T-helper 2 cell treated with Interferon-gamma antibody and Interleukin-4, amounts not matched to agents 5 μg/mL and 100 μg/mL, for 36 hours (primary cell): ENCODE measurements around the gene ADK.
"Not testable (repeated sequence)": the region's sequence is repeated elsewhere in the genome, so short reads cannot be mapped to it uniquely, and the experiment has no call there.

Source experiments
- DNase-seq: peaks from one replicate; pipeline ENCODE4 v3.0.0; 2021; ENCODE audit warnings: low spot score
- H3K27ac Mint-ChIP-seq: one replicate; pipeline ENCODE4 v1.8.0; 2021; ENCODE audit warnings: mild to moderate bottlenecking, mixed read lengths
- H3K27me3 Mint-ChIP-seq: one replicate; pipeline ENCODE4 v1.8.0; 2021; ENCODE audit warnings: low read depth, mixed read lengths
- H3K36me3 Mint-ChIP-seq: one replicate; pipeline ENCODE4 v1.8.0; 2021; ENCODE audit warnings: low read depth, mixed read lengths
- H3K4me1 Mint-ChIP-seq: one replicate; pipeline ENCODE4 v1.8.0; 2021; ENCODE audit warnings: low read depth, mixed read lengths
- H3K4me3 Mint-ChIP-seq: one replicate; pipeline ENCODE4 v1.8.0; 2022; ENCODE audit warnings: mild to moderate bottlenecking, moderate library complexity, mixed read lengths
- H3K9me3 Mint-ChIP-seq: one replicate; pipeline ENCODE4 v1.8.0; 2021; ENCODE audit warnings: mixed read lengths

The ADK gene

DNA sequence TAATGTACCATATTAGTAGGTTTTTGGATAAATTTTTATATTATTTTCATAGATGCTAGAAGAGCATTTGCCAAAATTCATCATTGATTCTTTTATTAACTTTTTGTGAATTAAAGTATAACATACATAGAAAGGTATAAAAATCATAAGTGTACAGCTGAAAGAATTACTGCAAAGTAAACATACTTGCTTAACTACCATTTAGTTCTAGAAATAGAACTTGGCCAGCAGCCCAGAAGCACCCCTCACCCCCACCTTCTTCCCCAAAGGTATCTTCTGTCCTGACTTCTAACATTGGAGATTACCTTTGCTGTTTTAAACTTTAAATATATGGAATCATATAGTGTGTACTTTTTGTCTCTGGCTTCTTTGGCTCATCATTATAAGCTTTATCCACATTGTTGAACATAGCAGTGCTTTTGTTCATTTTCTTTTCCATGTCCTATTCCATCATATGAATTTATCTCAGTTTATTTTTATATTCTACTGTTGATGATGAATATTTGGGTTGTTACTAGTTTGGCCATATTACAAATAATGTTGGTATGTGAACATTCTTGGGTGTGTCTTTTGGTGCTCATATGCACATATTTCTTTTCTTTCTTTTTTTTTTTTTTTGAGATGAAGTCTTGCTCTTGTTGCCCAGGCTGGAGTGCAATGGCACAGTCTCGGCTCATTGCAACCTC lies 142.8 kb downstream of the ADK start:
- no peaks in the 10 kb centered on the region for H3K27me3 Mint-ChIP-seq
- no peak overlapping the region for H3K27ac Mint-ChIP-seq
- H3K36me3 Mint-ChIP-seq, result peaks cover 3% of the 10 kb centered on the region
- DNase-seq, result no peak
- no peak overlapping the region for H3K4me3 Mint-ChIP-seq
- peaks cover 6% of the 10 kb centered on the region for H3K4me1 Mint-ChIP-seq
- H3K9me3 Mint-ChIP-seq, result peaks cover 3% of the 10 kb centered on the region

DNA sequence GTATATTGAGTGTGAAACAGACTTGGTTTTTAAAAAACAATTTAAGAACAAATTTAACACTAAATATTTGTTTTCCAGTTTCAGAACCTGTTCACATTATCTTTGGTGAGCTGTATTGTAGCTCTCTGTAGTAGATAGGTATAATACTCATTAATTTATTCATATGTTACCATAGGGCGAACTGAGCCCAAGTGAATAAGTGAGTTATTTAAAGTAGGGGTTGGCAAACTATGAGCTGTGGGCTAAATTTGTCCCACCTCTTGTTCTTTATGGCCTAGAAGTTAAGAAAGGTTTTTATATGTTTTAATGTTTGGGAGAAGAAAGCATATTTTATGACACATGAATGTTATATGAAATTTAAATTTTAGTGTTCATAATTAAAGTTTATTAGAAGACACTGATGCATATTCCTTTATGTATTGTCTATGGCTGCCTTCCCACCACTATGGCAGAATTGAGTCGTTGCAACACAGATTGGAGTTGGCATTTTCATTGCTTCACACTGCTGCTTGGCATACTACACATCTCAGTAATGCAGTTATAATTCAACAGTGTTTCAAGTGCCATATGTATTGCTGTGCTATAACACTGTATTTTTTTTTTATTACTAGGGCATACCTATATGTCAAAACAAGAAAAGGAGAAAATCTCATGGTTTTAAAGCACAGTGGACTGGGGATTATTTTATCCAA lies 146.5 kb downstream of the ADK start:
- Mint-ChIP-seq H3K4me3 (no peak overlapping the region), H3K4me1 (peaks cover 6% of the 10 kb centered on the region), H3K9me3 (peaks cover 3% of the 10 kb centered on the region), H3K36me3 (peaks cover 3% of the 10 kb centered on the region), H3K27me3 (no peaks in the 10 kb centered on the region), H3K27ac (no peak overlapping the region)
- DNase-seq, result no peak

DNA sequence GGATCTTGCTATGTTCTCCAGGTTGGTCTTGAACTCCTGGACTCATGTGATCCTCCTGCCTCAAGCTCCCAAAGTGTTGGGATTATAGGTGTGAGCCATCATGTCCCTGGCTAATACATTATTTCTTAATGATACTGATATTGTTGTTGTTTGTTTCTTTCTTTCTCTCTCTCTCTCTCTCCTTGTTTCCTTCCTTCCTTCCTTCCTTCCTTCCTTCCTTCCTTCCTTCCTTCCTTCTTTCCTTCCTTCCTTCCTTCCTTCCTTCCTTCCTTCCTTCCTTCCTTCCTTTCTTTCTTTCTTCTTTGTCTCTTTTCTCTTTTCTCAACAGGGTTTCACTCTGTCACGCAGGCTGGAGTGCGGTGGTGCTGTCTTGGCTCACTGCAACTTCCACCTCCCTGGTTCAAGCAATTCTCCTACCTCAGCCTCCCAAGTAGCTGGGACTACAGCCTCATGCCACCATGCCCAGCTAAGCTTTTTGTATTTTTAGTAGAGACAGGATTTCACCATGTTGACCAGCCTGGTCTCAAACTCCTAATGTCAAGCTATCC lies 149.1 kb downstream of the ADK start:
- not testable (repeated sequence) for H3K4me1 Mint-ChIP-seq

DNA sequence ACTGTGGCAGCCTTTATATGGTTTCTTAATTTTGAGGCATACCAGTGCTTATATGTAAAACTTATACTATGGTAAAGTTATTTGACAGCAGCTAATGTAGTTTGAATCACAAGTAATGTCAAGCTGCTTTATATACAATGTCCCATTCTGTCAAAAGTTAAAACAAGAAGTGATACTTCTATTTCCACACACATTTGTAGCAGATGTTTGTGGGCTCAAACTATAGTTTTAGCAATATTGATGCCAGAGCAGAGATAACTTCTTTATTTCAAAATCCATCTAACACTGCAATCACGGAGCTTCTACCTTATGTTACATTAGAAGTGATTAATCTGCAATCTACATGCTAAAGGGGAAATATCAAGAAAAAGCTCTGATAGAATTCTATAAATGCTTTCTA lies 149.6 kb downstream of the ADK start:
- Mint-ChIP-seq H3K9me3 (no peaks in the 10 kb centered on the region), H3K4me3 (no peak overlapping the region), H3K27ac (no peak overlapping the region), H3K27me3 (no peaks in the 10 kb centered on the region), H3K4me1 (peaks cover 2% of the 10 kb centered on the region), H3K36me3 (no peaks in the 10 kb centered on the region)
- no peak for DNase-seq

More for the DNA sequence above, 149.1 kb downstream of the ADK start:
- not testable (repeated sequence) for H3K36me3 Mint-ChIP-seq, DNase-seq, H3K27me3 Mint-ChIP-seq, H3K9me3 Mint-ChIP-seq, H3K27ac Mint-ChIP-seq, H3K4me3 Mint-ChIP-seq

DNA sequence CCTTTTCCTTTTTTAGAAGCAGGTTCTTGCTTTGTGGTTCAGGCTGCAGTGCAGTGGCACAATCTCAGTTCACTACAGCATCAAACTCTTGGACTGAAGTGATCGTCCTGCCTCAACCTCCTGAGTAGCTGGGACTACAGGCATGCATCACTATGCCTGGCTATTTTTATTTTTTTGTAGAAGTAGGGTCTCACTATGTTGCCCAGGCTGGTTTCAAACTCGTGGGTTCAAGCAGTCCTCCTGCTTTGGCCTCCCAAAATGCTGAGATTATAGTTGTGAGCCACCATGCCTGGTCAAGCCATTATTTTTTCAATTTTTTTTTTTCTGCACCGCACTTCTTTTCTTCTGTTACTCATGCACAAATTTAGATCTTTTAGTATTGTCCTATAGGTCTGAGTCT lies 154.7 kb downstream of the ADK start:
- Mint-ChIP-seq H3K27me3 (no peaks in the 10 kb centered on the region), H3K27ac (no peak overlapping the region), H3K9me3 (no peaks in the 10 kb centered on the region), H3K4me1 (peaks cover 7% of the 10 kb centered on the region), H3K36me3 (no peaks in the 10 kb centered on the region), H3K4me3 (no peak overlapping the region)
- no peak for DNase-seq

DNA sequence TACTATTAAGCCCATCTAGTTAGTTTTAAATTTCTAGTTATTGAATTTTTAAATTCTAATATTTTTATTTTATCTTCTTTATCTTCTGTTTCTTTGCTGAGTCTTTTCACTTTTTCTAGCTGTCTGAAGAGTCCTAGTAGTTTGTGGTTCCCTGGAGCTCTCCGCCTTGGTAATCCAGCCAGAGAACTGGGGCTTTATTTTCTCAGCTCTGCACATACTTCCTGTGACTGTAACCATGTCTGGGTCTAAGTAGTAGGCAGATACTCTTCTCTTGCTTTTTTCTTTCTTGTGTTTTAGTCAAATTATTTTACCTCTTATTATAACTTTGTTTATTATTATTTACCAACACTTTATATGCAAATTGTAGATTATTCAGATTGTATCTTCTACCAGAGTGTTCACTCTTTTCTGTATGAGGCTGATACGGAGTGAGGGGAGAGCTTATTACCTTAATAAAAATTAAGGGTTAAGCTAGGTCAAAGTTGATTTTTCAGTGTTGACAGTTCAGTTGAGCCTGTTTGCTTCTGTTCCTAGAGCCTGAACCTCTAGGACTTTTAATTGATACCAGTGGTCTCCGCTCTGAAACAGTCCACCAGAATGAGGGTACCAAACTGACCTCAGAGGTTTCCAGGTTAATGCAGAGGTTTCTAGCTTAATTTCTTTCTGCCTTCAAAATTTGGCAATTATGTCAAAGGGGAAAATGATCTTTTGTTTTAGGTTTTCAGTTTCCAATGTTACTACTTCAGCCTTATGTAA lies 155.4 kb downstream of the ADK start:
- Mint-ChIP-seq H3K9me3 (no peaks in the 10 kb centered on the region), H3K4me1 (peaks cover 7% of the 10 kb centered on the region), H3K27me3 (no peaks in the 10 kb centered on the region), H3K36me3 (no peaks in the 10 kb centered on the region), H3K4me3 (no peak overlapping the region), H3K27ac (no peak overlapping the region)
- no peak for DNase-seq

DNA sequence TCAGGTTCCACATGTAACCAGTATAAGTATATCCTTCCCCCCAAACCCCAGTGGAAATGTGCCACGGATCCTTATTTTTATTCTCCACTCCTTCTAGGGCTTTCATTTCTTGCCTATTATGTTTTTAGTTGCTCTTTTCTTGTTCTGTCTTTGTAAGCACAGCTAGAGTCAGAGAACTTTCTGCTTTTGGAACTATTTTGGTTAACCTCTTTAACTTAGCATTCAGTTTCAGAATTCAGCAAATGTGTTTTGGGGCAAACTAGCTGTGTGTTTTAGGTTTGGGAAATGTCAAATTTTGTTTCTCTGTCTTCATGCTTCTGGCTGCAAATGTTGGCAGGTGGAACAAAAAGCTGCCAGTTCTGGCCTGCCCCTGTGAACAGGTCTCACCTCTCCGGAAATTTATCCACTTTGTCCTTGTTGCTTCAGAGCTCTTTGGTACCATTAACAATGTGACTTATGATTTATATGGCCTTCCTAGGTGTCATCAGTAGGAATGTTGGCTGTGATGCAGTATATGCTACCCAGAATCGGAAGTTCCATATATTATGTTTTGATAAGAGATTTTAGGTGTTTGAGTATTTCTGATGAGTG lies 156.1 kb downstream of the ADK start:
- no peaks in the 10 kb centered on the region for H3K36me3 Mint-ChIP-seq
- H3K9me3 Mint-ChIP-seq, result no peaks in the 10 kb centered on the region
- H3K4me3 Mint-ChIP-seq, result no peak overlapping the region
- DNase-seq, result no peak
- no peak overlapping the region for H3K27ac Mint-ChIP-seq
- no peaks in the 10 kb centered on the region for H3K27me3 Mint-ChIP-seq
- peaks cover 7% of the 10 kb centered on the region for H3K4me1 Mint-ChIP-seq

DNA sequence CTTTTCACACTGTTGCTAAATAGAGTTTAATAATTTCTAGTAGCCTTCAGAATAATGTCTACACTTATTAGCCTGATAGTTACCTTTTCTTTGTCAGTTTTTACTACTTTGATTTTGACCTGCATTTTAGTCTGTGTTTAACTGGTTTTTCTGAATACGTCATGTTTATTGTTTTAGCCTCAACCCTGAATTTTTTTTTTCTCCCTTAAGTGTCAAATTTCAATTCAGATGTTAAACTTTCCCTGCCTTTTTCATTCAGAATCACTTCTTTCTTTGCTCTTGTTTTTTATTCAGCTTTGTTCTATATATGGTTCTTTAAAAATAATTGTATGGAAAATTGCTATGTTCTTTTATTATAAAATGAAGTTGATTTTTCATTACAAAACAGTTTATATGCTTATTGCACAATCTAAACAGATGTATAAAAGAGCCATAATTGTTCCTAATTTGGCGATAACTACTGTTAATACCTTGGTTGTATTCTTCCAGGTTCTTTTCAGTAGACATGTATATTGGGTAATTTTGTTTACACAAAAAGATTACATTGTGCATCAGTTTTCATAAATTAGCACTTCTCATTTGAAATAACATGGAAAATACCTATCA lies 159.7 kb downstream of the ADK start:
- H3K4me1 Mint-ChIP-seq, result peaks cover 7% of the 10 kb centered on the region
- no peaks in the 10 kb centered on the region for H3K27me3 Mint-ChIP-seq
- no peaks in the 10 kb centered on the region for H3K9me3 Mint-ChIP-seq
- H3K4me3 Mint-ChIP-seq, result no peak overlapping the region
- no peak overlapping the region for H3K27ac Mint-ChIP-seq
- DNase-seq, result no peak
- no peaks in the 10 kb centered on the region for H3K36me3 Mint-ChIP-seq

DNA sequence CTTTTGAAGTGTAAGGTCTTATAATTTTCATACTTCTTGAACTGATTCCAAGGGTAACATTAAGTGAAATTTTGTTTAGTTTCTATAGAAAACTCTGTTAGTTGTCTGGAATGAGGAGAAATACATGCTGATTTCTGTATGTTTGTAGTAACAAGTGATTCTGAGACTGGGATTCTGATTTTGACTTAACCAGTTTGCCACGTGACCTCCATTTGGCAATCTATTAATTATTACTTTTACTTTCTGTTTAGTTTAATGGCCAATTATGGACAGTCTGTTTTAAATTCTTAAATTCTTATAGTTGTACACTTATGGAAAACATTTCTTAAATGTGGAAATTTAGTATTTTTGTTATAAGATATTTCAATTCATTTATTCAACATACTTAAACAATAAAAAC lies 163.1 kb downstream of the ADK start:
- peaks cover 3% of the 10 kb centered on the region for H3K9me3 Mint-ChIP-seq
- peaks cover 5% of the 10 kb centered on the region for H3K36me3 Mint-ChIP-seq
- DNase-seq, result no peak
- H3K27ac Mint-ChIP-seq, result no peak overlapping the region
- H3K27me3 Mint-ChIP-seq, result no peaks in the 10 kb centered on the region
- peaks cover 3% of the 10 kb centered on the region for H3K4me1 Mint-ChIP-seq
- no peak overlapping the region for H3K4me3 Mint-ChIP-seq

DNA sequence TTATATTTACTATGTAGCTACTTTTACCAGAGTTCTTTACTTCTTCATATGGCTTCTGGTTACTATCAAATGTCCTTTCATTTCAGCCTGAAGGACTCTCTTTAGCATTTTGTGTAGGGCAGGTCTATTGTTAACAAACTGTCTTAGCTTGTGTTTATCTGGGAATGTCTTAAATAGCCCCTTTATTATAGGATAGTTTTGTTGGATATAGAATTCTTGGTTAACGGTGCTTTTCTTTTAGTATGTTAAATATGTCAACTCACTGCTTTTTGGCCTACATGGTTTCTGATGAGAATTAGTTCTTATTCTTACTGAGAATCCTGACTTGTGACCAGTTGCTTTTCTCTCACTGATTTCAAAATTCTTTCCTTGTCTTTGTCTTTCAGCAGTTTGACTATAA lies 169.0 kb downstream of the ADK start:
- Mint-ChIP-seq H3K36me3 (peaks cover 25% of the 10 kb centered on the region), H3K9me3 (peaks cover 20% of the 10 kb centered on the region), H3K4me1 (peaks cover 5% of the 10 kb centered on the region), H3K27ac (no peak overlapping the region), H3K4me3 (no peak overlapping the region), H3K27me3 (no peaks in the 10 kb centered on the region)
- no peak for DNase-seq

DNA sequence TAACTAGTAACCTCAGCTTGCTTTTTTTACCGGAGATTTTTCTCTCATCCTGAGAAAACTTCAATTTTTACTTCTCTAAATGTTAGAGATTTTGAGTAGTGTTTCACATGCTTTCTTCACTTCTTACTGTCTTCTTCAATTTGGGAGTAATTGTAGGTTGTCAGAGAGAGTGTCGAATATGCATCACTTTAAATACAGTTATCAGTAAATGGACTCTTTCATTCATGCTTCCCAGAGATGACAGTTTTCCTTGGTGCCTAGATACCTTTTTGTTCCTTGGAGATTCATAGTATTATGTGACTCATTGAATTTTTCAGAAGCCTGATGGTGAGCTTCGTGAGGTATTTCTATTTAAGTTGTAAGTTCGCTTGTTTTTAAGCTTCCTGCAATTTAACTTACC lies 169.7 kb downstream of the ADK start:
- no peak for DNase-seq
- peaks cover 25% of the 10 kb centered on the region for H3K36me3 Mint-ChIP-seq
- no peaks in the 10 kb centered on the region for H3K27me3 Mint-ChIP-seq
- H3K4me3 Mint-ChIP-seq, result no peak overlapping the region
- no peak overlapping the region for H3K27ac Mint-ChIP-seq
- H3K9me3 Mint-ChIP-seq, result peaks cover 20% of the 10 kb centered on the region
- peaks cover 5% of the 10 kb centered on the region for H3K4me1 Mint-ChIP-seq

DNA sequence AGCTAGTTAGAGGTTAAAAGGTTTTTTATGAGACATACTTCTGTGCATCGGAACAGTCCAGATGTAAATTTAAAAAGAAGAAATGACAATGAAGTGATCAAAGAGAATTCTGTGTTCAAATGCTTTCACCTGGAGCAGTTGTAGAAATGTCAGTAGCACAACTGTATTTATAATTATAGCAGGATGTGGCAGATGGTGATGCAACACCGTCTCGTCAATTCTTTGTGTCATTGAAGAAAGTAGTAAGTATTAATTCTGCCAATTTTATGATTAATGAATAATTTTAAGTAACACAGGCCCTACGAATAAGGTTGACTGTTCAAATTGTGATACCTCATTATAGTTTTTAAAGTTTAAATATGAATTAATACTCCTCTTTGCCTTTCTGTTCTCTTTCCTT lies 171.1 kb downstream of the ADK start:
- Mint-ChIP-seq H3K27me3 (no peaks in the 10 kb centered on the region), H3K4me3 (no peak overlapping the region), H3K4me1 (peaks cover 2% of the 10 kb centered on the region), H3K27ac (no peak overlapping the region), H3K9me3 (peaks cover 23% of the 10 kb centered on the region), H3K36me3 (peaks cover 26% of the 10 kb centered on the region)
- no peak for DNase-seq

DNA sequence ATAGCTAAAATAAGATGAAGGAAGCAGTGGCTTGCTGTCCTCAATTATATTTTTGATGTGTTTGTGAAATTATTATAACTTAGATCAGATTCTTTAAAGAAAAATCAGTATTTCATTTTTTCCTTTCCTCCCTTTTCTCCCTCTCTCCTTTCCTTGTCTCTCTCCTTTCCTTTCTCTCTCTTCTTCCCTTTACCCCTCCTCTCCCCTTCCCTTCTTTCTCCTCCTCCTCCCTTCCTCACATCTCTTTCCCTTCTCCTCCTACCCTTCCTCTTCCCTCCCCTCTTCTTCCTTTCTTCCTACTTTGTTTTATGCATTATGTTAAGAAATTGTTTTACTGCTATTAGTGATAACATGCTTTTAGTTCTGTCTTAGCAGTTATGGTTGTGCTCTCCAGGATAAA lies 171.5 kb downstream of the ADK start:
- Mint-ChIP-seq H3K27ac (no peak overlapping the region), H3K4me1 (peaks cover 2% of the 10 kb centered on the region), H3K36me3 (peaks cover 29% of the 10 kb centered on the region), H3K9me3 (peaks cover 25% of the 10 kb centered on the region), H3K27me3 (no peaks in the 10 kb centered on the region), H3K4me3 (no peak overlapping the region)
- DNase-seq, result no peak
